ENCODE measurements around the gene AP1G1. TPM values are rescaled to one million over a fixed set of nuclear protein-coding genes. Genes with fewer than 3 reads are reported as not detected.

The AP1G1 gene
- total and polyA plus RNA-seq, 10 of the 15 experiments (the other 5 are each of a cell fraction or from before 2014, with no cell fraction given) = 5.9 to 83.7 (median 47.8) TPM

DNA sequence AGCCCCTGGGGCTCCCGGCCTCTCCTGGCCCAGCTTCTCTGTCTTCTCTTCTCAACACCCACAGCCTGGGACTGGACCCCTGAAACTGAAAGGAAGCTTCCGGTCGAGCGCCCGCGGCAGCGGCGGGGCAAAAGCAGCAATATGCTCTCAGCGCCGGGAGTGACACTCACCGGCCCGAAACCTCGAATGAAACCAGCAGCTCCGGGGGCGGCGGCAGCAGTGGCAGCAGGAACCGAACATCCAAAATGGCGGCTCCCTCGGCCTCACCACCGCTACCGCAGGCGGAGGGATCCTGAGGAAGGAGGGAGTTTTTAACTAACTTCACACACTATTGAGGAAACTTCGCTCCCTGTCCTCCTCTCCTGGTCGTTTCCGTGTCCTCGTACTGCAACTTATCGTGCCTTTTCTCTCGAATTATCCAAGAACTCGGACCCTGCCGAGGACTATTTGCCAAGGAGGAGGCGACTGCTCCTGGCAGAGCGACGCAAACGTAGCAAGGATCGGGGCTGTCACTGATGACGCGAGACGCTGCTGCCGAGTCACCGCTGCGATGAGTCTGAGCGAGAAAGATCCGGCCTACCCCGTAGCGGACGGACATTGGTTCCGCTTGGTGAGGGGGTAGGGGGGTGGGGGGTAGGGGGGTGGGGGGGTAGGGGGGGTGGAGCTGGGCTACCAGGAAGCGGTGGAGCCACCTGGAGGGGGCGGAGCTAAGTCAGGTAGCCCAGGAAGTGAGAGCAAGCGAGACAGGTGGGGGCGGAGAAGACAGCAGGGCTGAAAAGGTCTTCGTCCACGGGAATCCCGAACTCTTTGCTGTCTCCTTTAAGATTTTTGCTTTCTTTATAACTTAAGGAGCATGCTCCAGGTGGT is at the start of gene AP1G1 (continued):
- peak in 1 of 2 experiments; percentile 62; a peak in 2 of 4 replicates for TF ChIP-seq ETV6 (conservative IDR thresholded peaks at IDR 0.05 in 1 of 2, IDR thresholded peaks at IDR 0.05 in 1 of 2; ENCODE audit: borderline replicate concordance in 1 of 2, low read depth in 1 of 2)
- no peak for TF ChIP-seq ZNF274 (IDR thresholded peaks at IDR 0.05; ENCODE audit: insufficient read depth, insufficient read length)
- TF ChIP-seq JUNB (IDR thresholded peaks at IDR 0.05) = no peak; the same call in 1 of the 2 replicates
- peak; percentile 38; the same call in 1 of the 2 replicates for TF ChIP-seq NFYB (IDR thresholded peaks at IDR 0.05; ENCODE audit: insufficient read depth, low read depth, low read length)
- TF ChIP-seq RUNX3 (IDR thresholded peaks at IDR 0.05; ENCODE audit: low read length) = peak; percentile 98
- TF ChIP-seq ZNF207 (IDR thresholded peaks at IDR 0.05; ENCODE audit: borderline replicate concordance) = peak; percentile 100
- TF ChIP-seq SMC3 (IDR thresholded peaks at IDR 0.05; ENCODE audit: borderline replicate concordance, low read length) = peak; percentile 9; the same call in 1 of the 2 replicates
- peak; percentile 56; the same call in 1 of the 2 replicates for TF ChIP-seq MEF2A (IDR thresholded peaks at IDR 0.05; ENCODE audit: insufficient read depth, low read depth, low read length)
- TF ChIP-seq ZNF384 (IDR thresholded peaks at IDR 0.05; ENCODE audit: borderline replicate concordance, low read depth, low read length) = 0 out of 2 replicates have a peak, but pooled peaks have one; percentile 5
- no peak; the same call in 1 of the 2 replicates for TF ChIP-seq JUND (IDR thresholded peaks at IDR 0.05; ENCODE audit: low read depth, low read length)
- no peak for TF ChIP-seq KAT2A (conservative IDR thresholded peaks at IDR 0.05; ENCODE audit: control insufficient read depth, low read depth, low read length)
- TF ChIP-seq BRCA1 (IDR thresholded peaks at IDR 0.05; ENCODE audit: low read depth, low read length) = no peak
- no peak for TF ChIP-seq NR2F1 (conservative IDR thresholded peaks at IDR 0.05)
- TF ChIP-seq RAD51 (IDR thresholded peaks at IDR 0.05) = peak; percentile 81
- TF ChIP-seq RFX5 (IDR thresholded peaks at IDR 0.05; ENCODE audit: low read depth, low read length) = 0 out of 2 replicates have a peak, but pooled peaks have one; percentile 20
- TF ChIP-seq PML (IDR thresholded peaks at IDR 0.05; ENCODE audit: low read length) = peak; percentile 74; the same call in 1 of the 2 replicates
- TF ChIP-seq BCL11A (IDR thresholded peaks at IDR 0.05; ENCODE audit: low read depth, low read length) = no peak
- TF ChIP-seq, protein P1, sequence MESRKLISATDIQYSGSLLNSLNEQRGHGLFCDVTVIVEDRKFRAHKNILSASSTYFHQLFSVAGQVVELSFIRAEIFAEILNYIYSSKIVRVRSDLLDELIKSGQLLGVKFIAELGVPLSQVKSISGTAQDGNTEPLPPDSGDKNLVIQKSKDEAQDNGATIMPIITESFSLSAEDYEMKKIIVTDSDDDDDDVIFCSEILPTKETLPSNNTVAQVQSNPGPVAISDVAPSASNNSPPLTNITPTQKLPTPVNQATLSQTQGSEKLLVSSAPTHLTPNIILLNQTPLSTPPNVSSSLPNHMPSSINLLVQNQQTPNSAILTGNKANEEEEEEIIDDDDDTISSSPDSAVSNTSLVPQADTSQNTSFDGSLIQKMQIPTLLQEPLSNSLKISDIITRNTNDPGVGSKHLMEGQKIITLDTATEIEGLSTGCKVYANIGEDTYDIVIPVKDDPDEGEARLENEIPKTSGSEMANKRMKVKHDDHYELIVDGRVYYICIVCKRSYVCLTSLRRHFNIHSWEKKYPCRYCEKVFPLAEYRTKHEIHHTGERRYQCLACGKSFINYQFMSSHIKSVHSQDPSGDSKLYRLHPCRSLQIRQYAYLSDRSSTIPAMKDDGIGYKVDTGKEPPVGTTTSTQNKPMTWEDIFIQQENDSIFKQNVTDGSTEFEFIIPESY (IDR thresholded peaks at IDR 0.05) = peak; percentile 62; the same call in 1 of the 2 replicates
- peak; percentile 70; the same call in 1 of the 2 replicates for TF ChIP-seq RBBP5 (conservative IDR thresholded peaks at IDR 0.05)
- TF ChIP-seq FOXM1 (IDR thresholded peaks at IDR 0.05; ENCODE audit: low read depth, low read length) = peak; percentile 70; the same call in 1 of the 2 replicates
- peak; percentile 66 for TF ChIP-seq NR2C1 (IDR thresholded peaks at IDR 0.05)
- peak; percentile 30 for TF ChIP-seq BACH1 (IDR thresholded peaks at IDR 0.05; ENCODE audit: borderline replicate concordance)
- peak; percentile 90 for TF ChIP-seq RELA (IDR thresholded peaks at IDR 0.05; ENCODE audit: borderline replicate concordance, partially characterized antibody)
- TF ChIP-seq SREBF1 (IDR thresholded peaks at IDR 0.05; ENCODE audit: low read length) = no peak
- no peak for TF ChIP-seq CEBPB (IDR thresholded peaks at IDR 0.05; ENCODE audit: borderline replicate concordance in 1 of 2, low read depth in 2 of 2, low read length in 2 of 2)
- TF ChIP-seq SIN3A (IDR thresholded peaks at IDR 0.05; ENCODE audit: low read depth, low read length) = peak; percentile 58; the same call in 1 of the 2 replicates
- TF ChIP-seq CHD1 (IDR thresholded peaks at IDR 0.05; ENCODE audit: low read depth, low read length) = peak; percentile 82; the same call in 1 of the 2 replicates
- TF ChIP-seq TCF3 (IDR thresholded peaks at IDR 0.05; ENCODE audit: borderline replicate concordance, insufficient read depth, low read depth, low read length) = peak; percentile 76; the same call in 1 of the 2 replicates
- TF ChIP-seq, protein P2, sequence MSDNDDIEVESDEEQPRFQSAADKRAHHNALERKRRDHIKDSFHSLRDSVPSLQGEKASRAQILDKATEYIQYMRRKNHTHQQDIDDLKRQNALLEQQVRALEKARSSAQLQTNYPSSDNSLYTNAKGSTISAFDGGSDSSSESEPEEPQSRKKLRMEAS (IDR thresholded peaks at IDR 0.05; ENCODE audit: low read depth, low read length) = no peak
- no peak for TF ChIP-seq KDM1A (IDR thresholded peaks at IDR 0.05; ENCODE audit: borderline replicate concordance)
- TF ChIP-seq TBL1XR1 (IDR thresholded peaks at IDR 0.05; ENCODE audit: low read depth, low read length) = peak; percentile 62; the same call in 1 of the 2 replicates
